ENCODE measurements around the gene RAB6B. TPM values are rescaled to one million over a fixed set of nuclear protein-coding genes. Genes with fewer than 3 reads are reported as not detected.

The RAB6B gene
- polyA plus RNA-seq, 1 donor from 2014 or later = 57.5 TPM

DNA sequence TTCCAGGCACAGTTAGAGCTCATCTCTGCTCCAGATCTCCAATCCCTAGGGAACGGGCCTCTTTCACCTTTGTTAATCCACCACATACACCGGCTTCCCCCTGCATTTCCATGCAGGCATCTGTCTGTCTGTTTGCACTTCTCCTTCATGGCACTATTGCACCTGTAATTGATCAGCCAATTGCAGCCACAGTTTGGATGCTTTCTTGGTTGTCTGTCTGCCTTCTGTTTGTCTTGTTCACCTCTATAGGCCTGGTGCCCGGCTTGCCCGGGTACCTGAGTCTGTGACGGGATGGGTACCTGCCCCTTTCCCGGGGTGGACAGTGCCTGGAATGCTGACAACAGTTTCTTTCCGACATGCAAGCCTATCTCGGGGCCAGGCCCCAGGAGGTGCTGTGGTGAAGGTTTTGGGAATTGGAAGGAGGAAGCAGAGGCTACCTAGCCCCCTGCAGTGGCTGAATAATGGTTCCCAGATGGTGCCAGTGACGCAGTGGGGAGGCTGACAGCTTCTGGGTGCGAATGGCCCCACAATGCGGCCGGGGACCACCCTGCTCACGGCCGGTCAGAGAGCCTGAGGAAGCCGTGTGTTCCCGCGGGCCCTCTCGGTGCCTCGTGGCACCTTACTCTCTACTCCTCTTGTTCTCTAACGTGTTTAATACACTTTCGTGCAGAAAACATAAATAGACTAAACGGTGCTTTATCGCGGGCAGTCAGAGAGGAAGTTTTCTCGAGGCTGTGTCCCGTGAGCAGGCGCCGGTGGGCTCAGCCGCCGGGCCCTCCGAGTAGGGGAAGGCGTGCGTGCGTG is 31.3 kb upstream of the RAB6B start:
- H3K9me2 ChIP-seq (ENCODE audit: insufficient read depth, low read length) = no peaks in the 10 kb centered on the region
- H3F3A ChIP-seq (ENCODE audit: insufficient read depth, low read length, poor library complexity, severe bottlenecking) = no peaks in the 10 kb centered on the region
- no peak overlapping the region for H3K9ac ChIP-seq (ENCODE audit: low read length)
- H3K79me2 ChIP-seq (replicated peaks; ENCODE audit: insufficient read depth, low read length) = no peaks in the 10 kb centered on the region
- TF ChIP-seq POLR2AphosphoS5 (IDR thresholded peaks at IDR 0.05) = no peak
- TF ChIP-seq, protein P1, sequence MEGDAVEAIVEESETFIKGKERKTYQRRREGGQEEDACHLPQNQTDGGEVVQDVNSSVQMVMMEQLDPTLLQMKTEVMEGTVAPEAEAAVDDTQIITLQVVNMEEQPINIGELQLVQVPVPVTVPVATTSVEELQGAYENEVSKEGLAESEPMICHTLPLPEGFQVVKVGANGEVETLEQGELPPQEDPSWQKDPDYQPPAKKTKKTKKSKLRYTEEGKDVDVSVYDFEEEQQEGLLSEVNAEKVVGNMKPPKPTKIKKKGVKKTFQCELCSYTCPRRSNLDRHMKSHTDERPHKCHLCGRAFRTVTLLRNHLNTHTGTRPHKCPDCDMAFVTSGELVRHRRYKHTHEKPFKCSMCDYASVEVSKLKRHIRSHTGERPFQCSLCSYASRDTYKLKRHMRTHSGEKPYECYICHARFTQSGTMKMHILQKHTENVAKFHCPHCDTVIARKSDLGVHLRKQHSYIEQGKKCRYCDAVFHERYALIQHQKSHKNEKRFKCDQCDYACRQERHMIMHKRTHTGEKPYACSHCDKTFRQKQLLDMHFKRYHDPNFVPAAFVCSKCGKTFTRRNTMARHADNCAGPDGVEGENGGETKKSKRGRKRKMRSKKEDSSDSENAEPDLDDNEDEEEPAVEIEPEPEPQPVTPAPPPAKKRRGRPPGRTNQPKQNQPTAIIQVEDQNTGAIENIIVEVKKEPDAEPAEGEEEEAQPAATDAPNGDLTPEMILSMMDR (IDR thresholded peaks at IDR 0.05; ENCODE audit: poor library complexity, severe bottlenecking) = no peak
- TF ChIP-seq EP300 (conservative IDR thresholded peaks at IDR 0.05; ENCODE audit: poor library complexity, severe bottlenecking) = no peak
- no peak for TF ChIP-seq TAF1 (IDR thresholded peaks at IDR 0.05; ENCODE audit: low read depth)
- no peak for TF ChIP-seq MXI1 (conservative IDR thresholded peaks at IDR 0.05; ENCODE audit: poor library complexity, severe bottlenecking)
- TF ChIP-seq, protein P2, sequence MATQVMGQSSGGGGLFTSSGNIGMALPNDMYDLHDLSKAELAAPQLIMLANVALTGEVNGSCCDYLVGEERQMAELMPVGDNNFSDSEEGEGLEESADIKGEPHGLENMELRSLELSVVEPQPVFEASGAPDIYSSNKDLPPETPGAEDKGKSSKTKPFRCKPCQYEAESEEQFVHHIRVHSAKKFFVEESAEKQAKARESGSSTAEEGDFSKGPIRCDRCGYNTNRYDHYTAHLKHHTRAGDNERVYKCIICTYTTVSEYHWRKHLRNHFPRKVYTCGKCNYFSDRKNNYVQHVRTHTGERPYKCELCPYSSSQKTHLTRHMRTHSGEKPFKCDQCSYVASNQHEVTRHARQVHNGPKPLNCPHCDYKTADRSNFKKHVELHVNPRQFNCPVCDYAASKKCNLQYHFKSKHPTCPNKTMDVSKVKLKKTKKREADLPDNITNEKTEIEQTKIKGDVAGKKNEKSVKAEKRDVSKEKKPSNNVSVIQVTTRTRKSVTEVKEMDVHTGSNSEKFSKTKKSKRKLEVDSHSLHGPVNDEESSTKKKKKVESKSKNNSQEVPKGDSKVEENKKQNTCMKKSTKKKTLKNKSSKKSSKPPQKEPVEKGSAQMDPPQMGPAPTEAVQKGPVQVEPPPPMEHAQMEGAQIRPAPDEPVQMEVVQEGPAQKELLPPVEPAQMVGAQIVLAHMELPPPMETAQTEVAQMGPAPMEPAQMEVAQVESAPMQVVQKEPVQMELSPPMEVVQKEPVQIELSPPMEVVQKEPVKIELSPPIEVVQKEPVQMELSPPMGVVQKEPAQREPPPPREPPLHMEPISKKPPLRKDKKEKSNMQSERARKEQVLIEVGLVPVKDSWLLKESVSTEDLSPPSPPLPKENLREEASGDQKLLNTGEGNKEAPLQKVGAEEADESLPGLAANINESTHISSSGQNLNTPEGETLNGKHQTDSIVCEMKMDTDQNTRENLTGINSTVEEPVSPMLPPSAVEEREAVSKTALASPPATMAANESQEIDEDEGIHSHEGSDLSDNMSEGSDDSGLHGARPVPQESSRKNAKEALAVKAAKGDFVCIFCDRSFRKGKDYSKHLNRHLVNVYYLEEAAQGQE (IDR thresholded peaks at IDR 0.05; ENCODE audit: borderline replicate concordance) = no peak
- no peak for TF ChIP-seq EZH2 (IDR thresholded peaks at IDR 0.05; ENCODE audit: borderline replicate concordance, insufficient read depth, low read length, poor library complexity, severe bottlenecking)
- TF ChIP-seq RAD21 (conservative IDR thresholded peaks at IDR 0.05) = no peak
- TF ChIP-seq SMC3 (conservative IDR thresholded peaks at IDR 0.05; ENCODE audit: poor library complexity) = no peak
- H3K4me3 ChIP-seq (ENCODE audit: low read length) = peak overlapping the region; percentile 52
- H3K4me2 ChIP-seq (ENCODE audit: low read length) = no peak overlapping the region
- peaks cover 5% of the 10 kb centered on the region for H3K27me3 ChIP-seq (ENCODE audit: insufficient read depth, low read depth, low read length)
- no peak overlapping the region for H3K27ac ChIP-seq (ENCODE audit: low read length)
- no peaks in the 10 kb centered on the region for H3K9me3 ChIP-seq (ENCODE audit: low read length)
- H2AFZ ChIP-seq (ENCODE audit: low read depth, low read length) = no peak overlapping the region
- no peaks in the 10 kb centered on the region for H3K36me3 ChIP-seq (ENCODE audit: insufficient read depth, low read length)
- H4K20me1 ChIP-seq (ENCODE audit: insufficient read depth) = no peaks in the 10 kb centered on the region

DNA sequence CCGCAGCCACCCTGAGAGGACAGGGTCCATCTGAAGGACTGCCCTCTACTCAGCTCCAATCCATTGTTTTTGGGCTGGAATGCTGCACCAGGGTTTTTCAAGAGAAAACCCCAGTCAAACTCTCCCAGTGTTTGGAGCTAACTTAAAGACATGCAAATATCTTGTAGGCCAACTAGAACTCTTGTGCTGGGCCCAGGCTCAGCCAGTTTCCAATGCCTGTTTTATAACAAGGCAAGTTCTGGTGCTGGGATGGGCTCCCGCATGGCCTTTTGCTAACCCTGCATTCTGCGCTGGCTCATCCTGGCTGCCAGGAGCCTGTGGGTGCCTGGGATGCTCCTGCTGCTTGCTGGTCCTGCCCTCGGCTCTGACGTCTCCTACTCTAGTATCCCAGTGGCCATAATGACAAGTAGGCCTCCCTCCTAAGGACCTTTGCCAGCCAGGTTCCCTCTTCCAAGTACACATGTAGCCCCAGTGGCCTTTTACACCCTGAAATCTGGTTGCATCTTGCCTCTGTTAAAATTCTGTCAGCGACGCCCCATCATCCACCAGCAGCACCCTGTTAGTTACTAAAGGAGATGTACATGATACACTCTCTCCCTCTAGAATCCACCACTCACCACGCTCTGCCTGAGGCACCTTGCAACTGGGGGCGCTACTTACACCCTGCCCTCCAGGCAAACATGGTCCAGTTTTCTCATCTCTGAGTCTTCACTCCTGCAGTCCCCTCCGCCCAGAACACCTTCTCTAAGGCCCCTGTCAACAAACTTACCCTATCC is 30.5 kb upstream of the RAB6B start:
- H3K27me3 ChIP-seq (ENCODE audit: insufficient read depth, low read depth, low read length) = peaks cover 5% of the 10 kb centered on the region
- TF ChIP-seq EZH2 (IDR thresholded peaks at IDR 0.05; ENCODE audit: borderline replicate concordance, insufficient read depth, low read length, poor library complexity, severe bottlenecking) = no peak
- TF ChIP-seq MXI1 (conservative IDR thresholded peaks at IDR 0.05; ENCODE audit: poor library complexity, severe bottlenecking) = no peak
- TF ChIP-seq RAD21 (conservative IDR thresholded peaks at IDR 0.05) = no peak
- no peak for TF ChIP-seq SMC3 (conservative IDR thresholded peaks at IDR 0.05; ENCODE audit: poor library complexity)
- no peak for TF ChIP-seq EP300 (conservative IDR thresholded peaks at IDR 0.05; ENCODE audit: poor library complexity, severe bottlenecking)
- TF ChIP-seq TAF1 (IDR thresholded peaks at IDR 0.05; ENCODE audit: low read depth) = no peak
- no peak for TF ChIP-seq POLR2AphosphoS5 (IDR thresholded peaks at IDR 0.05)
- TF ChIP-seq, protein P2 (IDR thresholded peaks at IDR 0.05; ENCODE audit: borderline replicate concordance) = no peak
- TF ChIP-seq, protein P1 (IDR thresholded peaks at IDR 0.05; ENCODE audit: poor library complexity, severe bottlenecking) = no peak
- H3K36me3 ChIP-seq (ENCODE audit: insufficient read depth, low read length) = no peaks in the 10 kb centered on the region
- no peaks in the 10 kb centered on the region for H3K9me3 ChIP-seq (ENCODE audit: low read length)
- H3K4me2 ChIP-seq (ENCODE audit: low read length) = no peak overlapping the region
- no peaks in the 10 kb centered on the region for H3K79me2 ChIP-seq (replicated peaks; ENCODE audit: insufficient read depth, low read length)
- H2AFZ ChIP-seq (ENCODE audit: low read depth, low read length) = no peak overlapping the region
- H3K9me2 ChIP-seq (ENCODE audit: insufficient read depth, low read length) = no peaks in the 10 kb centered on the region
- no peaks in the 10 kb centered on the region for H4K20me1 ChIP-seq (ENCODE audit: insufficient read depth)
- no peak overlapping the region for H3K4me3 ChIP-seq (ENCODE audit: low read length)
- H3F3A ChIP-seq (ENCODE audit: insufficient read depth, low read length, poor library complexity, severe bottlenecking) = no peaks in the 10 kb centered on the region
- H3K27ac ChIP-seq (ENCODE audit: low read length) = no peak overlapping the region
- no peak overlapping the region for H3K9ac ChIP-seq (ENCODE audit: low read length)
